GM12878 (cell line): ENCODE measurements around the gene RBP3.

Experiments
- TF ChIP-seq, protein P1 (sequence below), 3 experiments: IDR thresholded peaks in 2 of 3; conservative IDR thresholded peaks in 1 of 3; 2 replicates each; pipeline ENCODE4 v1.5.1; 2011; ENCODE audit warnings: low read depth in 3 of 3, low read length in 3 of 3, mild to moderate bottlenecking in 3 of 3, control low read depth in 2 of 3, moderate library complexity in 2 of 3, inconsistent platforms in 1 of 3, mixed read lengths in 1 of 3; ENCODE audit not compliant: control insufficient read depth in 2 of 3, insufficient read depth in 1 of 3; ENCODE audit errors: extremely low read depth in 1 of 3
- TF ChIP-seq, protein P2 (sequence below): fragments of 450-650 bp; IDR thresholded peaks from 2 replicates; pipeline ENCODE4 v1.6.1; 2017; ENCODE audit warnings: mild to moderate bottlenecking

DNA sequence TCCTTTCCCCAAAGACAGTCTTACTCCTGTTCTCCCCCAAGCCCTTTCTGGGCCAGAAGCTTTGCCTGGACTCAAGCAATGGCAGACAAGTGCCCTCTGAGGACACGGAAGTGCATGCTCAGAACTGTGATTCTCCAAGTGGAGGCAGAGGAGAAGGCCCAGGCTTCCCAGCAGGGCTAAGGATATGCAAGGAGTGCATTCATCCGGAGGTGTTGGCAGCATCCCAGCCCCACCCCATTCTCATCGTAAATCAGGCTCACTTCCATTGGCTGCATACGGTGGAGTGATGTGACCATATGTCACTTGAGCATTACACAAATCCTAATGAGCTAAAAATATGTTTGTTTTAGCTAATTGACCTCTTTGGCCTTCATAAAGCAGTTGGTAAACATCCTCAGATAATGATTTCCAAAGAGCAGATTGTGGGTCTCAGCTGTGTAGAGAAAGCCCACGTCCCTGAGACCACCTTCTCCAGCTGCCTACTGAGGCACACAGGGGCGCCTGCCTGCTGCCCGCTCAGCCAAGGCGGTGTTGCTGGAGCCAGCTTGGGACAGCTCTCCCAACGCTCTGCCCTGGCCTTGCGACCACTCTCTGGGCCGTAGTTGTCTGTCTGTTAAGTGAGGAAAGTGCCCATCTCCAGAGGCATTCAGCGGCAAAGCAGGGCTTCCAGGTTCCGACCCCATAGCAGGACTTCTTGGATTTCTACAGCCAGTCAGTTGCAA lies 1.4 kb upstream of the RBP3 start:
- TF ChIP-seq, protein P1, sequence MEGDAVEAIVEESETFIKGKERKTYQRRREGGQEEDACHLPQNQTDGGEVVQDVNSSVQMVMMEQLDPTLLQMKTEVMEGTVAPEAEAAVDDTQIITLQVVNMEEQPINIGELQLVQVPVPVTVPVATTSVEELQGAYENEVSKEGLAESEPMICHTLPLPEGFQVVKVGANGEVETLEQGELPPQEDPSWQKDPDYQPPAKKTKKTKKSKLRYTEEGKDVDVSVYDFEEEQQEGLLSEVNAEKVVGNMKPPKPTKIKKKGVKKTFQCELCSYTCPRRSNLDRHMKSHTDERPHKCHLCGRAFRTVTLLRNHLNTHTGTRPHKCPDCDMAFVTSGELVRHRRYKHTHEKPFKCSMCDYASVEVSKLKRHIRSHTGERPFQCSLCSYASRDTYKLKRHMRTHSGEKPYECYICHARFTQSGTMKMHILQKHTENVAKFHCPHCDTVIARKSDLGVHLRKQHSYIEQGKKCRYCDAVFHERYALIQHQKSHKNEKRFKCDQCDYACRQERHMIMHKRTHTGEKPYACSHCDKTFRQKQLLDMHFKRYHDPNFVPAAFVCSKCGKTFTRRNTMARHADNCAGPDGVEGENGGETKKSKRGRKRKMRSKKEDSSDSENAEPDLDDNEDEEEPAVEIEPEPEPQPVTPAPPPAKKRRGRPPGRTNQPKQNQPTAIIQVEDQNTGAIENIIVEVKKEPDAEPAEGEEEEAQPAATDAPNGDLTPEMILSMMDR (IDR thresholded peaks at IDR 0.05 in 2 of 3, conservative IDR thresholded peaks at IDR 0.05 in 1 of 3; ENCODE audit: control insufficient read depth in 2 of 3, extremely low read depth in 1 of 3, insufficient read depth in 1 of 3, low read depth in 3 of 3, low read length in 3 of 3): no peak
- TF ChIP-seq, protein P2, sequence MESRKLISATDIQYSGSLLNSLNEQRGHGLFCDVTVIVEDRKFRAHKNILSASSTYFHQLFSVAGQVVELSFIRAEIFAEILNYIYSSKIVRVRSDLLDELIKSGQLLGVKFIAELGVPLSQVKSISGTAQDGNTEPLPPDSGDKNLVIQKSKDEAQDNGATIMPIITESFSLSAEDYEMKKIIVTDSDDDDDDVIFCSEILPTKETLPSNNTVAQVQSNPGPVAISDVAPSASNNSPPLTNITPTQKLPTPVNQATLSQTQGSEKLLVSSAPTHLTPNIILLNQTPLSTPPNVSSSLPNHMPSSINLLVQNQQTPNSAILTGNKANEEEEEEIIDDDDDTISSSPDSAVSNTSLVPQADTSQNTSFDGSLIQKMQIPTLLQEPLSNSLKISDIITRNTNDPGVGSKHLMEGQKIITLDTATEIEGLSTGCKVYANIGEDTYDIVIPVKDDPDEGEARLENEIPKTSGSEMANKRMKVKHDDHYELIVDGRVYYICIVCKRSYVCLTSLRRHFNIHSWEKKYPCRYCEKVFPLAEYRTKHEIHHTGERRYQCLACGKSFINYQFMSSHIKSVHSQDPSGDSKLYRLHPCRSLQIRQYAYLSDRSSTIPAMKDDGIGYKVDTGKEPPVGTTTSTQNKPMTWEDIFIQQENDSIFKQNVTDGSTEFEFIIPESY: no peak
